ENCODE measurements around the gene BEND3.

The BEND3 gene

GRCh38 chr6:107107791-107108190 lies 7.5 kb downstream of the BEND3 start:
- ChIA-PET POLR2A (no interaction called here), CTCF (interaction anchor here (1.2 to 2.0 kb wide), 5 partner anchors 9 to 500 kb away, joined by 3 to 11 read pairs (median 5); no protein-coding TSS in a partner anchor)
- DNase-seq (ENCODE audit: extremely low spot score): no peak
- no peak for TF ChIP-seq CTCF (IDR thresholded peaks at IDR 0.05; ENCODE audit: control extremely low read depth, extremely low read depth, low read depth, missing control alignments)

- CTCF ChIA-PET: interaction anchor here (1.1 to 6.5 kb wide), 4 partner anchors 8 to 30 kb away, joined by 3 to 35 read pairs (median 5); no protein-coding TSS in a partner anchor
- POLR2A ChIA-PET: interaction anchor here (0.9 kb wide), 1 partner anchor 16 kb away, joined by 3 read pairs; no protein-coding TSS in a partner anchor
- no peak for TF ChIP-seq CTCF (IDR thresholded peaks at IDR 0.05; ENCODE audit: control extremely low read depth, extremely low read depth, low read depth, missing control alignments)
- no peak for DNase-seq (ENCODE audit: extremely low spot score)
Measured at GRCh38 chr6:107106165-107106564, 9.2 kb downstream of the BEND3 start.

- no peak for DNase-seq (ENCODE audit: extremely low spot score)
- TF ChIP-seq CTCF (IDR thresholded peaks at IDR 0.05; ENCODE audit: control extremely low read depth, extremely low read depth, low read depth, missing control alignments): no peak
- ChIA-PET POLR2A (no interaction called here), CTCF (interaction anchor here (1.6 to 6.5 kb wide), 3 partner anchors 8 to 29 kb away, joined by 4 to 35 read pairs (median 6); no protein-coding TSS in a partner anchor)
Measured at GRCh38 chr6:107105511-107106116, 9.7 kb downstream of the BEND3 start.

GRCh38 chr6:107103082-107103481 lies 12.2 kb downstream of the BEND3 start:
- POLR2A ChIA-PET: no interaction called here
- CTCF ChIA-PET: interaction anchor here (0.9 to 6.5 kb wide), 5 partner anchors 11 to 75 kb away, joined by 3 to 35 read pairs (median 3); partner anchors contain the start of gene MTRES1
- TF ChIP-seq CTCF (IDR thresholded peaks at IDR 0.05; ENCODE audit: control extremely low read depth, extremely low read depth, low read depth, missing control alignments): no peak
- DNase-seq (ENCODE audit: extremely low spot score): no peak

- ChIA-PET POLR2A (no interaction called here), CTCF (interaction anchor here (0.9 to 6.5 kb wide), 6 partner anchors 11 to 105 kb away, joined by 3 to 35 read pairs (median 4); partner anchors contain the start of gene MTRES1)
- DNase-seq (ENCODE audit: extremely low spot score): no peak
- TF ChIP-seq CTCF (IDR thresholded peaks at IDR 0.05; ENCODE audit: control extremely low read depth, extremely low read depth, low read depth, missing control alignments): no peak
Measured at GRCh38 chr6:107102414-107102805, 12.9 kb downstream of the BEND3 start.

- no peak for DNase-seq (ENCODE audit: extremely low spot score)
- ChIA-PET POLR2A (no interaction called here), CTCF (interaction anchor here (0.9 to 6.5 kb wide), 3 partner anchors 11 to 104 kb away, joined by 3 to 35 read pairs (median 4); no protein-coding TSS in a partner anchor)
- TF ChIP-seq CTCF (IDR thresholded peaks at IDR 0.05; ENCODE audit: control extremely low read depth, extremely low read depth, low read depth, missing control alignments): no peak
Measured at GRCh38 chr6:107101686-107102413, 13.5 kb downstream of the BEND3 start.
